ENCODE data around the gene MEX3B. TPM values are rescaled to one million over a fixed set of nuclear protein-coding genes. Genes with fewer than 3 reads are reported as not detected.

The MEX3B gene
- total RNA-seq, 3 donors from 2014 or later = 0.98 to 2.3 (median 2.2) TPM

- no peak for DNase-seq (ENCODE audit: low spot score in 2 of 2)
- intact Hi-C loops (cut with DNase I; ENCODE audit: low total_unique reads) = no loop called here
- H3K36me3 ChIP-seq = no peaks in the 10 kb centered on the region
- H3K27me3 ChIP-seq = no peaks in the 10 kb centered on the region
- no peaks in the 10 kb centered on the region for H3K4me1 ChIP-seq
- H3K9me3 ChIP-seq = no peaks in the 10 kb centered on the region
- H3K27ac ChIP-seq = no peak overlapping the region
- no peak for TF ChIP-seq POLR2A (IDR thresholded peaks at IDR 0.05)
- TF ChIP-seq POLR2AphosphoS5 (IDR thresholded peaks at IDR 0.05) = no peak
- no peak for TF ChIP-seq CTCF (IDR thresholded peaks at IDR 0.05)
- H3K4me3 ChIP-seq = no peak overlapping the region
Measured at GRCh38 chr15:82081914-82082762, 36.3 kb upstream of the MEX3B start.

- Histone ChIP-seq H3K27ac (no peak overlapping the region), H3K36me3 (no peaks in the 10 kb centered on the region), H3K9me3 (no peaks in the 10 kb centered on the region), H3K4me3 (no peak overlapping the region), H3K4me1 (no peaks in the 10 kb centered on the region), H3K27me3 (no peaks in the 10 kb centered on the region)
- intact Hi-C loops (cut with DNase I; ENCODE audit: low total_unique reads) = no loop called here
- TF ChIP-seq POLR2AphosphoS5 (IDR thresholded peaks at IDR 0.05) (no peak), CTCF (IDR thresholded peaks at IDR 0.05) (no peak), POLR2A (IDR thresholded peaks at IDR 0.05) (no peak)
- no peak for DNase-seq (ENCODE audit: low spot score in 2 of 2)
Measured at GRCh38 chr15:82080774-82081173, 35.0 kb upstream of the MEX3B start.

- intact Hi-C loops (cut with DNase I; ENCODE audit: low total_unique reads) = no loop called here
- no peak overlapping the region for H3K4me3 ChIP-seq
Measured at GRCh38 chr15:82079736-82080135, 33.9 kb upstream of the MEX3B start.

GRCh38 chr15:82074610-82075009 lies 28.8 kb upstream of the MEX3B start:
- no peak overlapping the region for H3K27ac ChIP-seq
- H3K9me3 ChIP-seq = peaks cover 9 to 10% of the 10 kb centered on the region in 2 donors
- TF ChIP-seq CTCF (IDR thresholded peaks at IDR 0.05) = no peak
- TF ChIP-seq POLR2A (IDR thresholded peaks at IDR 0.05) = no peak
- TF ChIP-seq POLR2AphosphoS5 (IDR thresholded peaks at IDR 0.05) = no peak
- no peak overlapping the region for H3K4me3 ChIP-seq
- DNase-seq (ENCODE audit: low spot score in 2 of 2) = no peak
- H3K4me1 ChIP-seq = no peaks in the 10 kb centered on the region
- H3K27me3 ChIP-seq = no peaks in the 10 kb centered on the region
- intact Hi-C loops (cut with DNase I; ENCODE audit: low total_unique reads) = no loop called here
- H3K36me3 ChIP-seq = no peaks in the 10 kb centered on the region

More at GRCh38 chr15:82079736-82080135, 33.9 kb upstream of the MEX3B start:
- Histone ChIP-seq H3K36me3 (no peaks in the 10 kb centered on the region), H3K27ac (no peak overlapping the region), H3K9me3 (no peaks in the 10 kb centered on the region), H3K27me3 (no peaks in the 10 kb centered on the region), H3K4me1 (no peaks in the 10 kb centered on the region)
- TF ChIP-seq POLR2A (IDR thresholded peaks at IDR 0.05) (no peak), POLR2AphosphoS5 (IDR thresholded peaks at IDR 0.05) (no peak), CTCF (IDR thresholded peaks at IDR 0.05) (no peak)
- DNase-seq (ENCODE audit: low spot score in 2 of 2) = no peak

GRCh38 chr15:82072926-82073537 lies 27.2 kb upstream of the MEX3B start:
- H3K27me3 ChIP-seq = no peaks in the 10 kb centered on the region
- DNase-seq (ENCODE audit: low spot score in 2 of 2) = no peak
- H3K27ac ChIP-seq = no peak overlapping the region
- TF ChIP-seq POLR2AphosphoS5 (IDR thresholded peaks at IDR 0.05) (no peak), POLR2A (IDR thresholded peaks at IDR 0.05) (no peak), CTCF (IDR thresholded peaks at IDR 0.05) (no peak)
- intact Hi-C loops (cut with DNase I; ENCODE audit: low total_unique reads) = no loop called here
- no peaks in the 10 kb centered on the region for H3K4me1 ChIP-seq
- H3K9me3 ChIP-seq = peaks cover 9 to 10% of the 10 kb centered on the region in 2 donors
- no peaks in the 10 kb centered on the region for H3K36me3 ChIP-seq
- no peak overlapping the region for H3K4me3 ChIP-seq

Data from breast epithelium (tissue), 4 donors.